ENCODE measurements around the gene LSM10.

Gene LSM10

GRCh38 chr1:36382231-36382630 is 15.5 kb downstream of the LSM10 start:
- no peak for DNase-seq

- no peak for DNase-seq
Measured at GRCh38 chr1:36381405-36381804, 16.3 kb downstream of the LSM10 start.

GRCh38 chr1:36380782-36381181 is 16.9 kb downstream of the LSM10 start:
- no peak for DNase-seq

GRCh38 chr1:36380143-36380619 is 17.5 kb downstream of the LSM10 start:
- no peak for DNase-seq

- DNase-seq: no peak
Measured at GRCh38 chr1:36377791-36378492, 19.8 kb downstream of the LSM10 start.

GRCh38 chr1:36372617-36373016 is 25.1 kb downstream of the LSM10 start:
- no peak for DNase-seq

- peak; percentile 83 for DNase-seq
Measured at GRCh38 chr1:36369061-36369861, 28.4 kb downstream of the LSM10 start.

- DNase-seq: no peak
Measured at GRCh38 chr1:36367798-36368197, 29.9 kb downstream of the LSM10 start.

GRCh38 chr1:36367066-36367465 is 30.6 kb downstream of the LSM10 start:
- DNase-seq: no peak

- no peak for DNase-seq
Measured at GRCh38 chr1:36366091-36366661, 31.5 kb downstream of the LSM10 start.

GRCh38 chr1:36365381-36365780 is 32.3 kb downstream of the LSM10 start:
- DNase-seq: no peak

- DNase-seq: no peak
Measured at GRCh38 chr1:36359911-36360550, 37.7 kb downstream of the LSM10 start.

- no peak for DNase-seq
Measured at GRCh38 chr1:36359383-36359782, 38.3 kb downstream of the LSM10 start.

- no peak for DNase-seq
Measured at GRCh38 chr1:36358514-36359084, 39.1 kb downstream of the LSM10 start.

- DNase-seq: no peak
Measured at GRCh38 chr1:36355811-36356210, 41.9 kb downstream of the LSM10 start.

GRCh38 chr1:36354486-36354885 is 43.2 kb downstream of the LSM10 start:
- no peak for DNase-seq

- no peak for DNase-seq
Measured at GRCh38 chr1:36352910-36353878, 44.5 kb downstream of the LSM10 start.

GRCh38 chr1:36352125-36352909 is 45.4 kb downstream of the LSM10 start:
- no peak for DNase-seq

GRCh38 chr1:36351227-36351977 is 46.3 kb downstream of the LSM10 start:
- DNase-seq: no peak

- no peak for DNase-seq
Measured at GRCh38 chr1:36350659-36351226, 47.0 kb downstream of the LSM10 start.
